GM19351 (cell line): Measurements from ENCODE around the gene IGSF3.

ENCODE experiments used
- ATAC-seq: cut with Tn5 transposase; IDR thresholded peaks from one replicate; pipeline ENCODE4 v1.9.1; 2021; ENCODE audit warnings: mild to moderate bottlenecking, moderate library complexity; ENCODE audit not compliant: unreplicated experiment

Gene IGSF3

DNA sequence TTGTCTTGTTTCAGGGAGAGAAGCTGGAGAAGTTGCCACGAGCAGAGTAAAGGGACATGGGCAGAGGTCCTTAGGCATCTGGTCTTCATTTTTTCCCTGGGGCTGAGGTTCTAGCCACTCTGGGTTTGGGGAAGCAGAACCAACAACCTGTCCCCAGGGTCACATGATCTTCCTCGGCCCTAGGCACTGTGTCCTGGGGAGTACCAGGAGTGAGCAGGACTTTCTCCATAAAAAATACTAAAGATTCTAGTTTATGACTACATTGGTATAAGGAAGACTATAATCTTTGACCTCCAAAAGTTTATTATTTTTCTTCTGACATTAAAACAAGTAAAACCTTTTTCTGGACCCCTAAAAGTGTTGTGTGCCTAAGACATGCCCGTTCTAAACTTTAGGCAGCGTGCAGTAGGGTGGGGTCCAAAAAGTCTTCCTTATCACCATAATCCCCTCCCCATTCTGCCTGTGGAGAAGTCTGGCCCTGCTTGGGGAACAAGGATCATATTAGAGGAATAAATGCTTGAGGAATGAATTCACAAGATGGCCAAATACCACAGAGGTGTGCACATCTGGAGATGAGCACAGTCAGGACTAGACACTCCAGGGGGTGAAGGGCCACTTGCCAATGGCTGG, 19.3 kb upstream of the IGSF3 start:
- ATAC-seq: no peak

DNA sequence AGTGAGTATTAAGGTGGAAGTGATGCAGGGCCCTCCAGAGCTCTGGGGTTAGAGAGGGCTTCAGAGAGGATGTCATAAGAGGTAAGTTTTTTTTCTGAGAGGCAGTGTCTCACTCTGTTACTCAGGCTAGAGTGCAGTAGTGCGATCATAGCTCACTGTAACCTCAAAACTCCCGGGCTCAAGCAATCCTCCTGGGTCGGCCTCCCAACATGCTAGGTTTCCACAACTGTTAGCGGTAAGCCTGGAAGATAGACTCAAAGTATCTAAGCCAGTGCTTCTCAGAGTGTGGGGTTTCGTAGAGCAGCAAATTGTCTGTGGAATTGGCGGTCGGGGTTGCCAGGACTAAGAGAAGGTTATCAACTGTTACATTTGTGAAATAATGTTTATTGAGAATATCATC, 18.6 kb upstream of the IGSF3 start:
- no peak for ATAC-seq

DNA sequence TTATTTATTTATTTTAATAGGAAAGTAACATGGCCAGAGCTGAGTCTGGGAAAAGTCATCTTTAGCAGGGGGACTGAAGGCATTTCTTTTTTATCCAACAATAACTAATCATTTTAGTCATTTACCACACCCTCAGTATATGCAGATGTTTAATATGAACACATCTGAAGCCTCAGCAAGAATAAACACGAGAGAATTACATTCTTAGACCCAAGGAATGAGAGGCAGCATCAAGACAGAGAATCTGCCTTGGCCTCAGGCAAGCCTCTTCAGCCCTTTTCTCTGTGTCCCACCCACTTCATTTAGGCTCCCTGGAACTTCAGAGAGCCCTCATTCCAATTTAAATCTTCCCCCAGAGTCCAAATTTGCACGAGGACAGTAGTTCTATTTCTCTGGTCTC, 17.0 kb upstream of the IGSF3 start:
- no peak for ATAC-seq

DNA sequence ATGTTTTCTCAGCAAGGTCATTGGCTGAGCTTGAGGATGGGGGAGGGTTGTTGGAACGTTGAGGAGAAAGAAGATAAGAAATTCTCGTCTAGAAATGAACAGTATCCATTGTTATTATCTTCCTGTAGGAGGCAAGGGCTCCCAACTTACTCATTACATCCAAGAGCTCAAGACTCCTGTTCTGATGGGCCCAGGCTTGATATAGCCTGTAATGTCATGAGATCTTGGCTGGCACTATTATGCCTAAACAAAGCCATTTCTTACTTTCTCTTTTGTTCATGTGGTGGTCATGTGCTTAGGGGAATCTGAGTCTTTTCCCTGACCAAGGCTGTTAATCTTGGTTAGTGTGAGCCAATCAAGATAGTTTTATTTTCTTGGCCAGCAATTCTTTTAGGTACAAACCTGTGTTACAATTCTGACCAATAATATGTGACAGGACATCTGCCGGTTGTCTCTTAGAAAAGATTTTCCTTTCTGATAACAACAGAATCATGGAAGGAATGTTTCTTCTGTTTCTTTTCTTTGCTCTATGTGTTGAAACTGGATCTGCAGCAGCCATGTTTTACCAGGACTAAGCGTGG, 15.2 kb upstream of the IGSF3 start:
- no peak for ATAC-seq

DNA sequence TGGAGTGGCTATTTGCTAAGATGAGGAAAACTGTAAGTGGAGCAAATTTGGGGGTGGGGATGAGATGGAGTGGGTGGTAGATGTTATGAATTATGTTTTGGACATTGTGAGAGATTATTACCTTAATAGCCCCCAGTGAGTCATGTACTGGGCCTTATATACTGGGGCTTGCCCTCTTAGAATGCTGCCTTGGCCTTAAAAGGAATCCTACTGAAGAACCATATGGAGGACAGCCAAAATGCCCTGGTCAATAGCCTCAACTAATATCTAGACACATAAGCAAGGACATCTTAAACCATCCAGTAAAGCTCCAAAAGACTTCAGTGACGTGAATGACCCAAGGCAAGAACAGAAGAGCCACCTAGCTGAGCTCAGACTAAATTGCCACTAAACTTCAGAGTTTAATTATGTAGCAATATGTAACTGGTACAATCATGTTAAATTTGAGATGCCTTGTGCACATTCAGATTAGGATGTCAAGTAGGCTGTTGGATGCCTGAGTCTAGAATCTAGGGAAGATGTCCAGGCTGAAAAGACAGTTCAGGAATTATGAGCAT, 13.9 kb upstream of the IGSF3 start:
- ATAC-seq: no peak

DNA sequence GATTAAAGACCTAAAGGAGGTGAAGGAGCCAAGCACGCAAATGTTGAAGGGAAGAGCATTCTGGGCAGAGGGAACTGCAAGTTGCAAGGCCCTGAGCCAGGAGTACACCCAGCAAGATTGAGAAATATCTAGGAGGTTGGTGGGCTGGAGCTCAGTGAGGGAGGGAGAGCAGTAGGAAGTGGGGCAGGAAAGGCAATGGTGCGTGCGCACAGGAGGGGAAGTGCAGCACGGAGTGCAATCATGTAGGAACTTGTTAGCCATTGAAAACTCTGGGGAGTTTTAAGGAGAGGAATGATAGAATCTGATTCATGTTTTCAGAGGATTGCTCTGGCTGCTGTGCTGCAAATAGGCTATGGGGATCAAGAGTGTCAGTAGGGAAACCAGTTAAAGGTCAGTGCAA, 13.2 kb upstream of the IGSF3 start:
- ATAC-seq: no peak

DNA sequence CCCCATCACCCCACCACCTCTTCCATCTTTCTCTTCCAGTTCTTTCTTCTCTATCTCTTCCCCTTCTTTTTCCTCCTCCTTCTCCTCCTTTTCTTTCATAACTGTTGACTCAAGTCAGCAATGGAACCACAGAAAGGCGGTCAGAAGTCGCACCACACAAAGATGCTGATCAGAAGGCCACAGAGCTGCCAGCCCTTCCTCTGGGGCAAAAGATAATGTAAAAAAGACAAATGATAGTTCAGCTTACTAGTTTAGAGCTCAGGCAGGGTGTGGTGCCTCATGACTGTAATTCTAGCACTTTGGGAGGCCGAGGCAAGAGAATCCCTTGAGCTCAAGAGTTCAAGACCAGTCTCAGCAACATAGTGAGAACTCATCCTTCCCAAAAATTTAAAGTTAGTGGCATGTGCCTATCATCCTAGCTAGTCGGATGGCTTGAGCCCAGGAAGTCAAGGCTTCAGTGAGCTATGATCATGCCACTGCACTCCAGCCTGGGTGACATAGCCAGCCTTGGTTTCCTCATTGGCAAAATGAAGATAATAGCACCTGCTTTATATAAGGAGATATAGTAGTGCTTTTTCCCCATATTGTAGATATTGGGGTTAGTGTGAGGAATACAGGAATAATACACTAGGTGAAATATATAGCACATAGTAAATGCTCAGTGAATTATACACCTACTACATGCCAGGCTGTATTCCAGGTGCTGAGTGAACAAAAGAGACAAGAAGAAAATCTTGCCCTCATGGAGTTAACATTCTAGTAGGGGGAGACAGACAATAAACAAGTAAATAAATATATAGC, 12.5 kb upstream of the IGSF3 start:
- no peak for ATAC-seq

DNA sequence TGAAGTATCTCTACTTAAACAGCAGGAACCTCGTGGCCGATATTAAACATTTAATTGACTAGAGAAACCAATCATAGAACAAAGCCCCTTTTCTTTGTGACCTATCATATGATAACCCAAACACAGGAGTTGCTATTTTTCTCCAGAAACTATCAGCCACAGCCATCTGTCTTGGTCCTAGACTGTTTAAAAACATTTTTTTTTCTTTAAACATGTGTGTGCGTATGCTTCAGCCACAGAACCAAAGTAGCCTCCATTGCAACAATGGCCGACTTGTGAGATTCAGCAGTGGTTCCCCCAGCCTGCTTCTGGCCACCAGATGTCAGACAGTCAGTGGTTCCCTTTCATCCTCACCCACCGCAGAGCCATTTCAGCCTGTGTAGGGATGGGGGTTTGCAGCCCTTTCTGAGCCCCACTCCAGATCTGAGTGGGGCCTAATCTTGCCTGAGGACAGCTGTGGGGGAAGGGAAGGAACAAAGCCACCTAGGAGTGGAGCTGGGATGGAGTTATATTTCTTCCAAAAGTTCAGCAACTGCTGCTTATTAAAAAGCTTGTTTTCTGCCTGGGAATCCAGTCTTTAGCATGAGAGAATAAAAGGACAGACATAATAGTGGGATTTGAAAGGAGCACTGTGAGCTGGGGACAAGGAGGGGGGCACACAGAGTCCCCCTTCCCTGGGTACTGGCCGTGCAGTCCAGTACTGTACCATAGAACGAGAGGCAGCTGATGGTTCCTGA, 11.7 kb upstream of the IGSF3 start:
- no peak for ATAC-seq

DNA sequence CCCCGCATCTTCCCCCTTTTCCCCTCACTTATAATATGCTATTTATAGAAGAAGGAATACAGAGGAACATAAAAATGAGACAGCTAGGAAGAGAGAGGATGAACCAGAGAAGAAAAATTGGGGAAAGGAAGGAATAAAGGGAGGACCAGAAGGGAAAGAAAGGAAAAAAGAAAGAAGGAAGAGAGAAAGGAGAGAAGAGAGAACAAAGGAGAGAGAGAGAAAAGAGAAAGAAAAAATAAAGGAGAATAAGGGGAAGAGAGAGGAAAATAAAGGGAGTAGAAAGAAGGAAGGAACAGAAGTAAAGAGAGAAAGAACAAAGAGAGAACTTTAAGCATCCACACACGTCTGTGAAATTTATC, 11.2 kb upstream of the IGSF3 start:
- no peak for ATAC-seq

DNA sequence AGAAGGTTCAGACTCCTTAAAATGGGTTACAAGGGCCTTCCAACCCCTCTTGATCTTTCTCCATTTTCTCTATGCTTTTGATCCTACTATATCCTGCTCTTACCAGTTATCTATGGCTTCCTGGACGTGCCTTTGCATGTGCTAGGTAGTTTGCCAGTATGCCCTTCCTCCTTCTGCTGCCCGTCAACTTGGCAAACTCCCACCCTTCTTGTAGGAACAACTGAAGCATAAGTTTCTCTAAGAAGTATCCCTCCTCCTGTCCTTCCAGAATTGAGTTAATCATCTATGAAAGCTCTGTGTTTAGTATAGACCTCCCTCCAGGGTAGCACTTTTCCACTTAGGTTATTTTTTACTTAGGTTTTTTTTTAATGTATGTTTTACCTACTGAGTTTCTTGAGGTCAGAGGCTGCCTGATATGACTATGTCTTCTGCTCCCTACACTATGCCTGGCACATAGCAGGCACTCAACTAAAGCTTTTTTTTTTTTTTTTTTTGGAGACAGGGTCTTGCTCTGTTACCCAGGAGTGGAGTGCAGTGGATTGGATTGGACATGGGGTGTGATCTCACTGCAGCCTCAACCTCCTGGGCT, 10.0 kb upstream of the IGSF3 start:
- no peak for ATAC-seq

DNA sequence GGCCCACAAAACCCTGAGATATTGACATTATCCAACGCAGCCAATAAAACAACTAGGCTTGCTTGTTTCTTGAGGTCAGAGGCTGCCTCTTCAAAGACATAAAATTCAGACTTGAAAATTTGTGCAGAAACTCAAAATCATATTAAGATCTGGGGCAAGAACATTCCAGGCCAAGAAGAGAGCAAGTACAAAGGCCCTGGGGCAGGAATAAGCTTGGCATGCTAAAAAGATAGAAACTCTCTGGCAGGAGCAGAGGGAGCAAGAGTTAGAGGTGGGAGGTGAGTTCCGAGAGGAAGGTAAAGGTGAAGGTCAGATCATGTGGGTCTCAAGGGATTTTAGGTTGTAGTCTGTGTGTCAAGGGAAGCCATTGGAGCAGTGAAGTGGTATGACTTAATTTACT, 8.8 kb upstream of the IGSF3 start:
- no peak for ATAC-seq

DNA sequence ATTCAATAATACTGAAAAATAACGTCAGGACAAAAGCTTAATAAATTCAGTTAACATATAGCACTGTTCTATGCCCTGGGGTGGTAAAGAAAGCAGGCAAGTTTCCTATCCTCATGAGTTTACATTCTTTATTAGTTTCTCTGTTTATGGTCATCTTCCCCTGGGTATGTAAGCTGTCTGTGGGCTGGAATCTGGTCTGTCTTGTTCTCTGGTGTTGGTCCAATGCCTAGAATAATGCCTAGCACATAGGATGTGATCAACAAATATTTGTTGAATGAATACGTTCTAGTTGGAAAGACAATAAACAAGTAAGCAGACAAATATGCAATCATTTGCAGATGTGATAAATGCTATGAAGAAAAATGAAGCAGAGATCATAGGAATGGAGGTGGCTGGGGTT, 7.2 kb upstream of the IGSF3 start:
- no peak for ATAC-seq

DNA sequence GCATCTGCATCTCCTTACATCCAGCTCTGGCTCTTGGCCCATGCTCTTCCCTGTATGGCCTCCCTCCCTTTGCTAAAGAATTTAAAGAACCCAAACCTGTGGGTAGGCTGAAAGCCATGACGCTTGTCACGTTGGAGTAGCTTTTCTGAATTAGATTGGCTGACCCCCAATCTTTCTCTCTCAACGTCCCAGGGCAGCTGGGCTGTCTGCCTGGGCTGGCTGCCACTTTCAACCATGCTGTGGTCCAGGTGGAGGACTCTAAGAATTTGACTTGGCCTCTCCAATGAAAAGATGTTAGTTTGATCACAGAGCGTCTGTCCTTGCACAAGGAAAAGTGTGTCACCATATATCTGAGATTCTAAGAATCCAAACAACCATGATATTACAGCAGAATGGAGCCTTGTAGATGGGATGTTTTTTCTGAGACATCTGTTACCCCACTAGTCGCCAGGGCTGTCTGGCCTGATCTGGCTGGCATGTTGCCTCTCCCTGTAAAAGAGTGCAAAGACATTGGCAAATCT, 6.5 kb upstream of the IGSF3 start:
- ATAC-seq: no peak

DNA sequence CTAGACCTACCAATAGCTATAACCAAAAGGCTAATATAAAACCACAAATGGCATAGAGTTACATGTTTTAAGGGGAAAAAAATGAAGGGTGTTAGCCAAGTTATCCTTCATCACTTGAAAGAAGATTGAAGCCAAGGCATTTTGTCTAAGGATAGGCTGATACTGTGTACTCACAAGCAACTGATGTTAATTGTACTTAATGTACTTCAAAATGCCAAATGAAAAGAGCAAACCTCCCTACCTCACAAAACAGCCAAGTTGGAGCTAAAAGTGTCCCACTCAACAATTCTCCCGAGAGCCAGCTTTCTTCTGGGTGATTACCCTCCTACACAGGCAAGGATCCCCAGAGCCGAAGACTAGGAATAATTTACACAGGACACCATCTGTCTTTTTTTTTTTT, 4.4 kb upstream of the IGSF3 start:
- no peak for ATAC-seq

DNA sequence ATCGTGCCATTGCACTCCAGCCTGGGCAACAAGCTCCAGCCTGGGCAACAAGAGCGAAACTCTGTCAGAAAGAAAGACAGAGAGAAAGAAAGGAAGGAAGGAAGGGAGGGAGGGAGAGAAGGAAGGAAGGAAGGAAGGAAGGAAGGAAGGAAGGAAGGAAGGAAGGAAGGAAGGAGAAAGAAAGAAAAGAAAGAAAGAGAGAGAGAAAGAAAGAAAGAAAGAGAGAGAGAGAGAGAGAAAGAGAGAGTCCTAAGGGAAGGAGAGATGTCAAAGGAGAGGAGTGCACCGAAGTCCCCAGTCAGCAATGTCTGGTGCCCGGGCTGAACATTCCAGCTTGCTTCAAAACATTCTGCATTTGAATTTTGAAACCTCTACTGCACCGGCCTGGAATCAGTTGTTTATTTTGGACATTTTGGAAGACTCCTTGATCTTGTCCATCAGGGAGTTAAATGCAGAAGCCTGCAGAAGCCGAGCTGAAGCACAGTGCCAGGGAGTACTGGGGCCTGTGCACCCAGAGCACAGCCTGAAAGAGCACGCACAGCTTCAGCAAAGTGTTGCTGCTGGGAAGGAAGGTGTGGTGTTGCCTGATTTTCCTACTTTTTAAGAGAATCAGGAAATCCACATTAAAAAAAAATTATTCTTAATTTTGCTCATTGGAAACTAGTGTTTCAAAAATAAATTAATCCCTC, 3.7 kb upstream of the IGSF3 start:
- ATAC-seq: no peak

DNA sequence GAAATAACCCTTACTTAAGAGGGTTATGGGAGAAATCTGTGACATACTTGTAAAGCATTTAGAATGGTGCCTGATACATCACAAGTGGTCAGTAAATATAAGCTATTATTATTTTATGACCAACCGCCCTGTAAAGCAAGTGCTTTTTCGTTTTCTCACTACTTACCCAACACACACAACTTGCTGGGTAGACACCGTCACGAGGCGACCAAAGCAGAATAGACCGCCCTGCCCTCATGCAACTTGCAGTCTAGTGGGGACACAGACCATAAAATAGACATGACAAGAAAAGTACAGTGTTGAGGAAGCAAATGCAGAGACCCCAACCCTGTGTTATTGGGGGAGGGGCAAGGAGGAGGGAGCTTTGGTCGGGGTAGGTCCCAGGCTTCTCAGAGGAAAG, 744 bp upstream of the IGSF3 start:
- no peak for ATAC-seq

DNA sequence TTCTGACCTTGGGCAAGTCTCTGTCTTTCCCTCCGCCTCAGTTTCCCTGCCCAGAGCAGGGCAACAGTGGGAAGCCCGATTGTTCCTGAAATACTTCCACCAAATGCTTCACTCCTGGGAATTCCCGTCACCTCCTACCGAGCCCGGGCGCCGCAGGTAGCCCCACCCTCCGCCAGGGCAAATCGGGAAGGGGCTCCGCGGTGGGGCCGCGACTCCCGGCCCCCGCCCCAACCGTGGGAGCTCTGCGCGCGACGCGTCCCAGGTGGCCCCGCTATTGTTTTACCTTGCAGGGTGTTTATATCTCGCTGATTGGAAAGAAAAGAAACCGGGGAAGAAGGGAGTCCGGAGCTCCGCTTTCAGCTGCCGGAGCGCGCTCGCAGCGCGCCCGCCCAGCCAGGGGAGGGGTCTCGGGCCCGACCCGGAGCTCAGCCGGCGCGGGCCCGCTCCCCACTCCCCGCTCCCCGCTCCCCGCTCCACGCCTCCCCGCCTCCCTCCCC, 407 bp downstream of the IGSF3 start:
- ATAC-seq: peak; percentile 22

DNA sequence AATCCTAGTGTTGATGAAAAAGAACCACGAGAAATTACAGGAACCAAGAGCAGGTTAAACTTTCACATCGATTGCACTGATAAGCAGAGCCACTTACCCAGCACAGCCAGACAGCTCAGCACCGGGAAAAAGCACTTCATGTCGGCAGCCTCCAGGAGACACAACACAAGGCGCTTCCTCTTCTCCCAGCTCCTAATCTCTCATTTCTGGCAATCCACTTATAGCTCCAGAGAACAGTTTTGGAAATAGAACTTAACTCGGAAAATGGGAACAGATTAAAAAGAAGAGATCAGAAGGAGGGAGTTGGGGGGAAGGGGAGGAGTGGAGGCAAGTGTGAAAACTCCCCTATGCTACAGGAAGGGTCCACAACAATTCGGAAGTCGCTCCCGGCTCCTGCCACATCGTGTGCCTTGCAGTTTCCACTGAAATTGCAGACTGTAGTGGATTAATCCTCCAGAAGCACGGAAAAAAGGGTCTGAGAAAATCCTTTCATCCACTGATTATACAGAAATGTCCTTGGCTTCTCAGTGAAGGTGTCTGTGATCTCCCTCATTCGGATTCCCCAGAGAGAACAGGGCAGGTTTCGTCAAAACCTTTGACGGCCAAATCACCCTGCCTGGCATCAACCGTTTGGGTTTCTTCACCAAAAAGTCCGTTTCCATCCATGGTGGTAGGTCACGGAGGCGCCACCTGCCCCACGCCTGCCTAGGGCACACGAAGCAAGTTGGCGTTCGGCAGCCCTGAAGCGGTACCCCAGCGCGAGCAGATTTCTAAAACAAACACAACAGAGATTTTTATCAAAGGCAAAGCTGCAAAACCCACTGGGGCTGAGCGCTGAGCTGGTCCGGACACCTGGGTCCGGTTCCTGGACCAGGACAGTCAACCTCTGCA, 1.1 kb downstream of the IGSF3 start:
- ATAC-seq: no peak

DNA sequence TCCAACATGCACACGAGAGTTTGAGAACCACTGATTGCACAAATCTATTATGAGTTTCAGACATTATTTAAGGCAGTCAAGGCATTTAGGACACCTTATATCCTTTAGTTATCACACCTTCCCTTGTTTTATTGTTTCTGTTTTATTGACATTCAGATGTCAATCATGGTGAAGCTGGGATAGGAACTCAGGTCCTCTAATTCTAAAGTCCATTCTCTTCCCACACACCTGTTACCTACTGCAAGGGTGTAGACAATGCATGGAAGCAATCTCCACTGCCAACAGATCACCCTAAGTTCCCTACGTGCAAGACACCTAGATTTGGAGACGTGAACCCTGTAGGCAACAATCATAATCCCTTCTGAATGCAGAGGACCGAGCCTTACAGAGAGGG, 2.6 kb downstream of the IGSF3 start:
- ATAC-seq: no peak
